Amniotic stem cell (primary cell): ENCODE data around the gene IL10RB.
"Not testable (repeated sequence)": the region's sequence is repeated elsewhere in the genome, so short reads cannot be mapped to it uniquely, and the experiment has no call there.

Experiments
- DNase-seq: peaks from one replicate; lab custom pipeline; 2025; lab: John Stamatoyannopoulos, UW

The IL10RB gene

DNA sequence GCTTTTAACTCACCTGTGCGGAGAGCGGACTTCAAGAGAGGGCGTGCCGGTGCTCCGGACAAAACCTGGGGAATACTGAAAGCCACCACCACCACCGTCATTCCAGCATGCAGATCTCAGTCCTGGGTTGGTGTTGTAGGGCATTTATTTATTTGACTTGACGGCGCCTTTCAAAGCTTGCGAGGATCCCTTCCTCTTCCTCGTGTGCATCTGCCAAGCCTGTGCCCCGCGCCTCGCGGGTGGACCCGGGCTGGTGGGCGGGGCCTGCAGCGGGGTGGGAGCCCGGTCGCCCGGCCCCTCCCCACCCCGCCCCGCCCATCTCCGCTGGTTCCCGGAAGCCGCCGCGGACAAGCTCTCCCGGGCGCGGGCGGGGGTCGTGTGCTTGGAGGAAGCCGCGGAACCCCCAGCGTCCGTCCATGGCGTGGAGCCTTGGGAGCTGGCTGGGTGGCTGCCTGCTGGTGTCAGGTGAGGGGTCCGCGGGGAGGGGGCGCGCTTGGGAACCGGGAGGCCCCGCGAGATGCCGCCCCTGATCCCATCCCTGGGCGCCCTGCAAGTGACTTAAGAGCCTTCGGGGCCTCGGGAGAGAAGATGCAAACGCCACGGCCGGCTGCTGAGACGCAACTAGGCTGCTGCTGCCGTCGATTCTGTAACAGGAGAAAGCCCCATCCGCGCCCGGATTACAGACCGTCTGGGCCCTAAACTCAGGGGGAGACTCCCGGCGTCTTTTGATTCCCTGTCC is at the start of gene IL10RB:
TSS of gene IL10RB (plus strand) at position 318 of the 739 bp plus-strand sequence. CDS start at position 417, 99 bp downstream.
- DNase-seq = peak; percentile 27

DNA sequence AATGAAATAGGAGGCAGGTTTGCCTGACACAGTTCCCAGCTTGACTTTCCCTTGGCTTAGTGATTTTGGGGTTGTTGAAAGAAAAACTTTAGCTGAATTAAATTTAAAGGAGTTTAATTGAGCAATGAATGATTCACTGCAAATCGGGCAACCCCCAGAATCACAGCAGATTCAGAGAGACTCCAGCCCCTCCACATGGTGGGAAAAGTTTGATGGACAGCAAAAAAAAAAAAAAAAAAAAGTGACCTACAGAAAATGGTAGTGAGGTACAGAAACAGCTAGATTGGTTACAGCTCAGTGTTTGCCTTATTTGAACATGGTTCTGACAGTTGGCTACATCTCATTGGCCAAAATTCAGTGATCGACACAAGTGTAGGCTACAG is 49.0 kb upstream of the IL10RB start:
- DNase-seq = no peak

- DNase-seq = no peak
Observed at GRCh38 chr21:33219300-33219699, 46.9 kb upstream of the IL10RB start.

GRCh38 chr21:33219954-33220353 is 46.2 kb upstream of the IL10RB start:
- no peak for DNase-seq

DNA sequence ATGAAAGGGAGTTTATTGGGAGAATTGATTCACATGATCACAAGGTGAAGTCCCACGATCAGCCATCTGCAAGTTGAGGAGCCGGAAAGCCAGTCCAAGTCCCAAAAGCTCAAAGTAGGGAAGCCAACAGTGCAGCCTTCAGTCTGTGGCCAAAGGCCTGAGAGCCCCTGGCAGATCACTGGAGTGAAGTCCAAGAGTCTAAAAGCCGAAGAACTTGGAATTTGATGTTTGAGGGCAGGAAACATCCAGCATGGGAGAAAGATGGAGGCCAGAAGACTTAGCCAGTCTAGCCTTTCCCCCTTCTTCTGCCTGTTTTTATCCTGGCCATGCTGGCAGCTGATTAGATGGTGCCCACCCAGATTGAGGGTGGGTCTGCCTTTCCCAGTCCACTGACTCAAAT is 40.8 kb upstream of the IL10RB start:
- not testable (repeated sequence) for DNase-seq

DNA sequence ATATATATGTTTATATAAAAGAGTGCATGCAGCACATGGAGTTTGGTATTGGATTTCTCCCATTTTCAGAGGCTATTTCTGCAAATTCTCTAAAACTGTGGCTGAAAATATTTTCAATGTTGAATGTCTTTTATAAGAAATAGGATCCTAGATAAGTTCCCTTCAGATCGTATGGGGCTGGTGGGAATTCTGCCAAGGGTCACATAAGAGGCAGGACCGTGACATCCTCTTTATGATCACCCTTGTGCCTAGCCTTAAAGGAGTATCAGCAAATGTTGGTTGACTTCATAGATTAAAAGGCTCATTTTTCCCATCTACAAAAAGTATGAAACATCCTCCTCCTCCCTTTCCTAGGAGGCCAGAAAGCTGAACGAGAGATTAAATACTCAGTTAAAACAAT is 37.7 kb upstream of the IL10RB start:
- no peak for DNase-seq

GRCh38 chr21:33229099-33229783 is 36.9 kb upstream of the IL10RB start:
- DNase-seq = no peak

GRCh38 chr21:33229784-33230544 is 36.2 kb upstream of the IL10RB start, which contains the start of gene IFNAR2:
Gene IFNAR2 (plus strand): TSS chr21:33229938. CDS start chr21:33241923, 11,985 bp downstream.
- DNase-seq = no peak

- DNase-seq = no peak
Observed at GRCh38 chr21:33230545-33231324, 35.4 kb upstream of the IL10RB start.

DNA sequence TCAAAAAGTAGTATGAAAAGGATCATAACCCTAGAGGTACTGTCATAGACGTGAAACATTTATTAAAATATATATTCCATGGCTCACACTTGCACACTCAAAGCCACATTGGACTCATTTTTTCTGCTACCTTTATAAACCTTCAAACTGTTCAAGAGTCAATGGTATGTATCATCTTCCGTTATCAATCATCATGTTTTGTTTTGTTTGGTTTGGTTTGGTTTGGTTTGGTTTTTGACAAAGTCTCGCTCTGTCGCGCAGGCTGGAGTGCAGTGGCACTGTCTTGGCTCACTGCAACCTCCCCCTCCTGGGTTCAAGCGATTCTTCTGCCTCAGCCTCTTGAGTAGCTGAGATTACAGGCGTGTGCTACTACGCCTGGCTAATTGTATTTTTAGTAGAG is 34.6 kb upstream of the IL10RB start:
- DNase-seq = no peak

DNA sequence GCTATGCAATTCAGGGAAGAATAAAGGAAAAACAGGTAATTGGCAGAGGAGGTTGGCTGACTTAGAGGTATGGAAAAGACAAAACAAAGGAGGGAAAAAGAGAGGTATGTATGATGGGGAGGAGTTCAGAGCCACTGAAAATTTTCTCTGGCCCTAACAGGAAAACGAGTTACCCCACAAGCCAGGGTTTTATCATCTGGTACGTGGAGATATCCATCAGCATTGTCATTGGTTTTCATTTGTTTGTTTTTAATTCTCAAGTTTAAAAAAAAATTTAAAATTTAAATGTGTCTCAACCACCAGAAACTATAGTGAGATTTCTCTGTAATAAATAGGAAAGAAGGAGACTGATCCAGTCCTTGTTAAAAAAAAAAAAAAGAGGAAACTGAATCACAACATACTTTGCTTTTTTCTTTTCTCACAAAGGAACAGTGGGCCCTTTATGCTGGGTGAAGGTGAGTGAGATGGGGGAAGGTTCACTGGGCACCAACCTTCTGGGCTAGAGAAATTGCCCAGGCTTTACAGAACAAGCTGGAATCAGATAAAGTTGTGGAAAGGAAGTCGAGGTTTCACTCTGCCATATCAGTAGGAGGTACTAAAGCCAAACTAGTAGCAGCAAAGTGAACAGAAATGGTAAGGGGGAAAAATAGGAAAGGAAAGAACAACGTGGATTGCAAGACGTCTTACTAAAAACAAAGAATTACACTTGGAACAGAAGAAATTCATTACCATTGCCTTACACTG is 33.7 kb upstream of the IL10RB start:
- DNase-seq = no peak

DNA sequence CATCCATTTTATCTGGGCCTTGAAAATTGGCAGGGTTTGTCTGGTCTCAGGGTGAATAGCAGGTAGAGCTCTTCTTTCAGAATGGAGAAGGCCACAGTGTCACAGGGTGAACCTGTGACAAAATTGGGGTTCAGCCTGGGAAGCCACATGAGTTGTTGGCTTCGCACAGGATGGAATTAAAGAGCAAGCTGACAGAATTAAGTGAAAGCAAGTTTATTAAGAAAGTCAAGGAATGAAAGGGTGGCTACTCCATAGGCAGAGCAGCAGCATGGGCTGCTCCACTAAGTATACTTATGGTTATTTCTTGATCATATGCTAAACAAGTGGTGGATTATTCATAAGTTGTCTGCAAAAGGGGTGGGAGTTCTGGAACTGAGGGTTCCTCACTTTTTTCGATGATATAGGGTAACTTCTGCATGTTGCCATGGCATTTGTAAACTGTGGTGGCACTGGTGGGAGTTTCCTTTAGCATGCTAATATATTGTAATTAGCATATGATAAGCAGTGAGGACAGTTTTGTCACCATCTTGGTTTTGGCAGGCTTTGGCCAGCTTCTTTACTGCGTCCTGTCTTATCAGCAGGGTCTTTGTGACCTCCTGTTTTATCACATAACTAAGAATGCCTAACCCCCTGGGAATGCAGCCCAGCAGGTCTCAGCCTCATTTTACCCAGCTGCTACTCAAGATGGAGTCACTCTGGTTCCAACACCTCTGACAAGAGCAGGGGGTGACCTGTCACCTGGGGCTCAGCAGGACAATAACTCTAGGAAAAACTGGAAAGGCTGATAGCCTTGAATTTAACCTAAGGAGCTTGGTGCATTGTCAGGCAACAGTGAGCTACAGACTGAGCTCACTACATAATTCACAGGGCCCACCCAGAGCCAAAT is 31.3 kb upstream of the IL10RB start:
- no peak for DNase-seq

DNA sequence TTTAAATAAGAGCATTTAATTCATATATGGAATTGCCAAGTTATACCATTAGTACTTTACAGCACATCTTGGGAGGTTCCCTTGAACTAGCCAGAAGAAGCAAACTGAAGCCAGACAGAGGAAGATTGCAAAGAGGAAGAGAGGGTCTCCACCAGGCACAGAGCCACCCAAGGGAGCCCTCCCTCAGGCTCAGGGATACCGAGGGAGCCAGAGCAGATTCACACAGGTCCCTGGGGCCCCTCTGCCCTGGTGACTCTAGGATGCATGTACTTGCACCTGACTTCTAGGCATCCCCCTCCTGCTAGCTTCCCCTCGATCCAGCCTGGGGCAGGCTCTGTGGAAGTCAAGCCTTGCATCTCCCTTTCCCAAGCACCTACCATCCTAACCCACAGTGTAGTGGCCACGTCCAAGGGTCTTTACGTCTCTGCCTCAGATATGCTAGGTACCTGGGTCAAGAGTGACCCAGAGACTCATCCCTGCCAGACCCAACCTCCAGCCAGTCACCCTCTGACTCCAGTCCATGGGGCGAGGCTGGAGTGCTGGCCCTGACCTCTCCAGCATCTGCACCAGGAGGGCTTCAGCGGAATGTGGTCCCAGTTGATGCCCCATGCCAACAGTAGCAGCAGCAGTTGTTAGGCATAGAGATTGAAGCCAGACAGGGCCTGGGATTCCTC is 30.0 kb upstream of the IL10RB start:
- no peak for DNase-seq

DNA sequence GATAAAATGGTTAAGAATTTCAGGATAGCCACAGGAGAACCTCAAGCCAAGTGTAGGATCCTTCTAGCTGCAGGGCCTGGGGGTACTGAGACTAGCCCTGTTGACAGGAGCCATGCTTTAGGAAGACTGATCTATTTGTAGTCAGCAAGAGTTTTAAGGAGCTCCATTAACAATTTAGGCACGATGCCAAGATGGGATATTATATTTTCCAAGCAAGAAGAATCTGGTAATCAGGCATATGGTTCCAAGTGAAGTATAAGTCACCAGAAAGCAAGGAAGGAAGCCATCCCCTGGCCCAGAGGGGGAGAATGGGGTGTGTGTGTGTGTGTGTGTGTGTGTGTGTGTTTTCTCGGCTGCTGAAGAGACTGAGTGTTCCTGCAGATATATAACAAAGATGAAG is 29.4 kb upstream of the IL10RB start:
- no peak for DNase-seq

DNA sequence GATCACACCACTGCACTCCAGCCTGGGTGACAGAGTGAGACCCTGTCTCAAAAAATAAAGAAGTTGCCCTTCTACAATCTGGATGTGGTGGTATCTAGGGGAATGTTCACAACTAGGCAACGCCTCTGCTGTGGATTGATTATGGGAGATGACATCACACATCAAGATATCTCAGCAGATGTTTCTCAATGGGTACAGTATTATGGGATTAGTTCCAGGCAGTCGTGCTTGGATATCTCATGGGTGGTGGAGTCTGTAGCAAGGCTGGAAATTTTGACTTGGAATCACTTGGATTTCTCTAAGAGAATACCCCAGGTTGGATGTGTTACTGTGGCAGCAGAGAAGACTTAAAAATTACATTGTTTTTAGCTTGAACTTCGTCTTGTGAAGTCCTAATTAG is 28.7 kb upstream of the IL10RB start:
- no peak for DNase-seq

DNA sequence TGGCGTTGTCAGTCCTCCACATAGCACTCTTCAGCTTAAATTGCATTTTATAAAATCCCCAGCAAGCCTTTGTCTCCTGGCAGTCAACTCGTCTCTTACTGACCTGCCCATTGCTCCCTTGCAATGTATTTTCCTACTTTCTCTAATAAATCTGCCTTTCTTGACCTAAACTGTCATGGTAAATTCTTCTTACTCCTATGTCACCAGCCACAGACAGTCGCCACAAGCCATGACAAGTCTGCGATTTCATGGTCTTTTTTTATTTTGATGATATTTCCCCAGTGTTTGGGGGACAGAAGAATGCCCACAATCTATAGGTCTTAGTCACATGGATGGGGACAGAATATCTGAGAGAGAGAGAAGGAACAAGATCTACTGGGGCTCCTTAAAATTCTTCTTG is 28.0 kb upstream of the IL10RB start:
- no peak for DNase-seq

DNA sequence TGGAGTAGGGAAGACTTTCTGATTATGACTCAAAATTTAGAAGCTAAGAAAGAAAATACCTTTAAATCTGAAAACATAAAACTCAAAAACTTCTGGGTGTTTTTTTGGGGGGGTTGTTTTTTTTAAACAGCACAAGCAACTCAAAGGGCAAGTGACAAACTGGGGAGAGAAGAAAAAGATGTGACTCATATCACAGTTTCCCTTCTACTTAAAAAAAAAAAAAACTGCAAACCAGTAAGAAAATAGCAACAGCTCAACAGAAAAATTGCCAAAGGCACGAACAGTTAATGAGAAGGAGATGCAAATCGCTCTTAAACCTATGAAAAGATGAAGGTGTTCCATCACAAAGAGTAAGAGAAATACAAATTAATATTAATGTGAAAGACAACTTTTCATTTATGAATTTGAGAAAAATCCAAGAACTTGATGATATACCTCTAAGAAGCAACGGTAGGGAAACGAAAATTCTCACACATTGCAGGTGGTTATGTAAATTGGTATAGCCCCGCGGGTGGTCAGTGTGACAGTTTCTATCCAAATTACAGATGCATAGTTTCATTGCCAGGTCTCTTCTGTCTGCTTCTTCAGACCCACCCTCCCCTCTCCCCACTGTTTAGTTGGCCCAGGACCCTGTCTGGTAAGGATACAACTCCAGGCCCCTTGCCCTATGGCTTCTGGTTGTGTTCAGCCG is 27.5 kb upstream of the IL10RB start:
- DNase-seq = no peak

GRCh38 chr21:33239559-33240127 is 26.5 kb upstream of the IL10RB start:
- DNase-seq = not testable (repeated sequence)

- no peak for DNase-seq
Observed at GRCh38 chr21:33240404-33240803, 25.8 kb upstream of the IL10RB start.
